NOMO-1 treated with dmso at 0.1 percent for 144 hours (cell line): ENCODE data around the gene ZBTB17.
"Not testable (repeated sequence)": the region's sequence is repeated elsewhere in the genome, so short reads cannot be mapped to it uniquely, and the experiment has no call there.

ENCODE experiments used
- DNase-seq: peaks from one replicate; lab custom pipeline; 2025; ENCODE audit not compliant: unreplicated experiment; lab: John Stamatoyannopoulos, UW

ZBTB17 gene

DNA sequence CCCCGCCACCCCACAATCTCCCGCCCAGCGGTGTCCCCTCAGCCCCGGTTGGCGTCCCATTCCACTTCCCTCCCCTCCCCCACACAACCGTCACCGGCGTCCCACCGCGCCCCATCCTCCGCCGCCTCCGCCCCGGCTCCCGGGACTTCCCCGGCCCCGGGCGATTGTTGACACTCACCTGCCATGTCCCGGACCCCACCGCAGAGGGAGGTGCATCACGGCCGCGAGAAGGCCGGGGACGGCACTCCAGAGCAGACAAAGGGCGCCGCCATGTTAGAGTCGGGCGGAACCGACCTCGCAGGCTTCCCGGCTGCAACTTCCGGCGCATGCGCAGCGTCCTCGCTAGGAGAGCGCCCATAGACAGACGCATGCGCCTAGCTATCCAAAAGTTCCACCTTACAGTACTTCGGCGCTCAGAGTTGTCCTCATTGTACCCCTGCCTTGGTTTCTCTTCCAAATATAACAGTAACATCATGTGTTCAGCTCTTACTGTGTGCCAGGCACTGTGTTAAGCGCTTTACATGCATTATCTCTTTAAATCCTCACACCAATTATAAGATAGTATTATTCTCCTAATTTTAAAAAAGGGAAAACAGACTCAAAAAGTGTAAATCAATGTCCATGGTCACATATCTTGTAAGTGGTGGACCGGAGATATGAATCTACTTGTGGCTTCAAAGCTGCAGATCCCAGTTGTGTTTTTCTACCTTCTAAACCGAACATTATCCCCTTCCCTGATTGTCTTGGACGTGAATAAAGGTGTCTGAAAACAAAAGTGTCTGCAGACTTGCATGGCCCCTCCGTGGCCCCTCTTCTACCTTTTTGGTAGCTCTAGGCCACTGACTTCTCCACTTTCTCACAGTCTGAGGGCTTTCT, at the start of gene ZBTB17:
ZBTB17 (minus strand) TSS at position 297 of the 876 bp plus-strand sequence. CDS start 27,606 bp downstream, outside the sequence.
- DNase-seq: peak; percentile 87

DNA sequence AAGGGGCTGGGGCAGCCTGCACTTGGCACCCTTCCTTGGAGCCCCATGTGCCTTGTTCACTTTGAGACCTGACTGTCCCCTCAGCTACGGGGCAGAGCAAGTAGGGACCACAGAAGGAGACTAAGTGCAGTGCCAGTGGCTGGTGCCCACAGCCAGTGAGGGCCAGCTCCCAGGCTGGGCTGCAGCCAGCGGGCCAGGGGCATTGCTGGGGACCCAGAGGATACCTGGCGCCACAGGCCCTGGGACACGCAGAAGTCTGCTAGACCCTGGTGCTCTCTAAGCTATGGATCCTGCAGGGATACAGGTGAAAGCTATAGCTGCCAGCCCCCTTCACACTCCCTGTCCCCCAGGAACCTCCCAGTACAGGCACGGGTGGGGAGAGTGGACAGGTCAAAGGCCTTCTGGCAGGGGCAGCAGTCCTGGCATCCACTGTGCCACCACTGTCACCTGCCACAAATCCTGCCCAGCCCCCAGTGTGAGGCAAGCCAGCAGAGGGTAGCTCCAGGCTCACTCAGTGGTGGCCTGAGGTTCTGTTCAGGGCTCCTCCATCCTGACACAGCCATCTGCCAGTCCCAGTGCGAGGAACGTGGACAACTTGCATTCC, 47.3 kb upstream of the ZBTB17 start:
- DNase-seq: no peak

DNA sequence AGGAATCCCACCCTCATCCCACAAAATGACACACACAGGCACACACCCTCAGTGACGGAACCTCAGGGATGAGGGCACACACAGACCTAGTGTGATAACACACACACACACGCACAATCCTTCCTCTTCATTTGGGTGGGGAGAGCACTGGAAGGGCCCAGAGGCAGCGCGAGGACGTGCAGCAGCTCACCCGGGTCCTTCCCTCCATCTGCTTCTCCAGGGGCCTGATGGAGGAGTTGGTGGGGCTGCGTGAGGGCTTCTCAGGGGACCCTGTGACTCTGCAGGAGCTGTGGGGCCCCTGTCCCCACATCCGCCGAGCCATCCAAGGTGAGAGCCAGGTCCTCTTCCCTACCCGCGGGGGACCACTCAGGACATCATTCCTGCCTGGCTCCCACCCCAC, 46.5 kb upstream of the ZBTB17 start:
- no peak for DNase-seq

DNA sequence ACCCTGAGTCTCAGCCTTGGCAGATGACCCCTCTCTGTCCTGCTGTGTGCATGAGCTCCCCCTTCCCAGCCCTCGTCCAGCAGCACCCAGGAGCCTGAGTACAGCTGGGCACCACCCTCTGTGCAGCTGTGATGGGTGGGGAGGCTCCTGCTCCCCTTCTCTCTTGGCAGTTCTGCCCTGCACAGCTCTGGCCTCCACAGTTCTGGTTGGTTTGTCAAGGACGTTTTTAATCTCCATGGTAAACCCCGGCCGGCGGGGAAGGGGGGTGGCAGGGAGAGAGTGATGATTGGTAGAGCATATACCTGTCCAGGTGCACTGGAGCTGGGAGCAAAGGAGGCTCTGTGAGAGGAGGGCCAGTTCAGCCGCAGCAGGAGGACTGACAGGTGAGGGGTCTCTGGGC, 45.8 kb upstream of the ZBTB17 start, which contains the start of gene CLCNKA:
CLCNKA (plus strand) TSS at position 356 of the 400 bp plus-strand sequence. CDS start 584 bp downstream, outside the sequence.
- DNase-seq: no peak

DNA sequence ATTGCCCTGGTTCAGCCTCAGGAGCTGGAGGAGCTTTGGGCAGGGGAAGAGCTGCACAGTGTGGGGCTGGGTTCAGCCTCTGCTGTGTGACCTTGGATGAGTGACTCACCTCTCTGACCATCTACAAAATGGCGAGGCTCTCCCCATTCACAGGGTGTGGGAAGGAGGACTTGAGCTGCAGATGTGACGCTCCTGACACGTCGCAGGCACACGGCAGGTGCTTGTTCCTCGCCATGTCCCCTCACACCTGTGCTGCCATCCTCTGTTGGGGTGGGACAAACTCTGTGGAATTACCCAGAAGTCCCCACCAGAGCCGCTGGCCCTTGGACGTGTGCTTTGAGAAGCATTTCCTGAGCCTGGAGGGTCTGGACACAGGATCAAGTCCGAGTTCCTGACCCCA, 45.0 kb upstream of the ZBTB17 start:
- DNase-seq: not testable (repeated sequence)

DNA sequence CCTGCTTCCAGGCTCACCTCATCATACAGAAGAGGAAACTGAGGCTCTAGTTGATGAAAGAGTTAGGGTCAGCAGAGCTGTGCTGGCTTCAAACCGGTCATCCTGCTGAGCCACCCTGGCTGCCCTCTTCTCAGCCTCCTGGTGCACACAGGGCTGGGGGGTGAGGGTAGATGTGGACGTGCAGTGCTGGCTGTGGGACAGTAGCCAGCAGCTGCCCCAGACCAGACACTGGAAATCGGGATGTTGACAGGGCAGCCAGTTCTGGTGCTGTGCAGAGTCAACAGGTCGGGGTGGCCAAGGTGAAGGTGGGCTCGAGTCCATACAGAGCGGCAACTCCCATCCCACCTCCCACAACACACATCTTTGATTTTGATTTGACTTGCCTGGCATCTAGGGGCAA, 44.4 kb upstream of the ZBTB17 start:
- DNase-seq: no peak

DNA sequence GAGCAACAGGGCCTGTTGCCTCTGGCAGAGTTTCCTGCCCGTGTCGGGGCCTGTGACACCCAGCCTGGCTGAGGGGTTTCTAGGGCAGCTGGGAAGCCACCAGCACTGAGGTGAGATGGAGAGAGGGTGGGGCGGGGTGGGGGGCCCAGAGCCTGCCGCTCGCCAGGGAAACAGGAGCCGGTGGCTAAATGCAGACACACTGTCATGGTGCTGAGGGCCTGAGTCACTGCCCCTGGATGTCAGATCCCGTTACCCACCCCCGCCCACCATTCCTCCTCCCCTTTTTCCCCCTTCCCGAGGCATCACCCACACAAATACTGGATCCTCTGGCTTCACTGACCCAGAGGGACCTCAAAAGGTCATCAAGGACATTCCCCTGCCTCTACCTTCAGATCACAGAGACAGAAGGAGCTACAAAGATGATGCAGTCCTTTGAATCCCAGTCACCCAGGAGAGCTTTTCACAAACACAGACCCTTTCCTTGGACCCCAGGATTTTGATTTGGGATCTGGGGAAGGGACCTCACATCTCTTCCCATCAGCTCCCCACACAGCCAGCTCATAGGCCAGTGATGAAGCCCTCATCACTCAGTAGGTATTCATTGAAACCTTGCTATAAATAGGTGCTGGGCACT, 43.9 kb upstream of the ZBTB17 start:
- DNase-seq: no peak

DNA sequence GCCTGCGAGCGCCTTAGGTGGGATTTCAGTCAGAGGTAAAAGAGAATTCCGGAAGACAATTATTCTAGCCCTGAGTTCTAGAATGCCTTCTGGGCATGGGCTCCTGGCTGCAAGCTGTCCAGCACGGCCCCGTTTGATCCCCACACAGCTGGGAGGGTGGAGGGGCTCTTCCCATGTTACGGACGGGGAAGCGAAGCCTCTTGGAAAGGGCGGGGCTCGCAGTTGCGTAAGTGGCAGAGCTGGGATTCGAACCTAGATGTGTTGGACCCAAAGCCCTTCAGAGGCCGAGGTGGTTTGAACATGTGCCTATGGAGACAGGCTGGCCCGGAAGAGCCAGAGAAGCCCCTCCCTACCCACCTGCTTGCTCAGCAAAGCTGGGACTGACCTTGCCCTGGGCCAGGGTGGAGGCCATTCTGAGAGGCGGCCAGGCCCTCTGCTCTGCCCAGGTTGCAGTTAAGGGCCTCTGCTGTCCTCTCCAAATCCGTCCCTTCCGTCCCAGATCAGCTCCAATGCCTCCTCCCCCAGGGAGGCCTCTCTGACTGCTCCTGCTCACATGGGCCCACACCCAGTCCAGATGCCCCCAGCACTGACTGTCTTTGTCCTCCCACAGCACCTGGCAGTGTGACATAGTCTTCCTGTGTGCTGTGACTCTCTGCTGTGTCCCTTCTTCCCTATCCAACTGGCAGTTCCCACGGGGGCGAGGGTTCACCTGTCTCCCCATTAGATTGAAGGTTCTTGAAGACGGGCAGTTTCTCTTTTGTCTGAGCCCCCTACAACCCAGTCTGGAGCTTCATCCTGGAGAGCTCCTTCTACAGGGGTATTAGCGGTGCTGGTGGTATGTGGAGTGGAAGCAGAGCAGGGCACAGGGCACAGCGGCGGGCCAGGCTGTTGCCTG, 43.1 kb upstream of the ZBTB17 start:
- no peak for DNase-seq

DNA sequence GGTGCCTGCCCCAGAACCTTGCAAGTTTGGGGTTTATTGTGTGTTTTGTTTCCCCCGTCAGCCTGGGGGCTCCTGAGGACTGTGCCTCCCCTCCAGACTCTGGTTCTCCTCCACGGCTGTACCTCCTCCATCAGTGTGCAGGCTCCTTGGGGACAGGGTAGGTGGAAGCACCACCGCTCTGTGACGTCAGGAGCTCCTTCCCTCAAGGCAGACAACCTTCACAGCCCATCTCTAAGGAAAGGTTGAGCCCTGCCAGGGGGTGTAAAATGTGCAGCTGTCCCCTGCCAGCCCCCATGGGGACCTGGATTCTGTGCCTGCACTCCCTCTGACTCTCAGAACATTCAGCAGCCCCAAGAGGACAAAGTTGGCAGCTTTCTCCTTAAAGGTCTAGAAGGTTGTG, 42.4 kb upstream of the ZBTB17 start:
- no peak for DNase-seq

DNA sequence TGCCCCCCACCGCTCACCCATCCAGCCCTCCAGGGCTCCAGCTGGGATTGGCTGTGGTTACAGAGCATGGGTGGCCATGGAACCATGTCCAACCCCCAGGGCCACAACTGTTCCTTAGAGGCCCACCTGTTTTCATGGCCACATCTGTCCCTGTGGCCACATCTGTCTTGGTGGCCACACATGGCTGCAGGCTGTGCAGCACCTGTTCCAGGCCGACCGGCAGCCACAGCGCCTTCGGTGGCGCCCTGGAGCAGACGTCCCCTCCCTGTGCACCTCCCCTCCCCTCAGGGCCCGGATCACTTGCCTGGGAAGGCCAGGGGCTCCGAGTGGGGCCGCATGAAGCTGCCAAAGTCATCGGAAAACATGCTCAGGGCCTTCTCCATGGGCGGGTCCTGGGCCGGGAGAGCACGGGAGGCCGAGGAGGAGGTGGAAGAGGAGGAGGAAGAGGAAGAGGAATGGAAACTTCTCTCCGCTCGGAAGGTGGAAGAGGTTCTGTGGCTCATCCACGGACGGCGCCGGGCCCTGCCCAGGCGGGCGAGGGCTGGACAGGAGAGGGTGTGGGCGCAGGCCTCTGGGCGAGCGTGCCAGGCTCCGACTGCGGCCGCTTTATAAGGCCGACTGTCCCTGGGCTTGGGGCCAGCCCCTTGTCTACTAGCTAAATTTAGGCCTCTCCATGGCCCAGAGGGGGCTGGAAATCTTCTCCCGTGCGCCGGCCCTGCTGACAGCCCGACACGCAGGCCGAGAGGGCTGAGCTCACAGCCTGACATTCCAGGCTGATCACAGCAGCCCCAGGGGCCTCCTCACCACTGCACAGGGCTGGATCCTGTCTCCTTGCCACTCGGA, 41.8 kb upstream of the ZBTB17 start, which contains the start of gene HSPB7:
HSPB7 (minus strand) TSS at position 583 of the 843 bp plus-strand sequence; CDS start at position 503, 80 bp downstream.
- no peak for DNase-seq

DNA sequence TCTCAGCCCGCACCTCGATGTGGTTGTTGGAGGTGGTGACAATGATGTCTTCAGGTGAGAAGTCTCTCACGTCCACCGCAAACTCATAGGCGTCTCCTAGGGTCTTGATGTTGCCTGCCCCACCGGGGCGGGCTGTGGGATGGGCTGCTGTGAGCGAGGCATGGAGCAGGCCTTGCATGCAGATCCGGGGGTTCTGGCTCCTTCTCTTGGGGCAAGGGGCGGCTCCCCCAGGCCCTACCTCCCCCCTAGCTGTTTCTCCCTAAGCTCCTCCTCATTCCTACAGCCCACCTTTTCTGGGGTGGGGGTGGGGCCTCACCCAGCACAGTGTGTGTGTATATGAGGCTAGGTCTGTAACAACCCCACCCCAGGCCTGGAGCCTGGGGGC, 41.2 kb upstream of the ZBTB17 start:
- DNase-seq: no peak

DNA sequence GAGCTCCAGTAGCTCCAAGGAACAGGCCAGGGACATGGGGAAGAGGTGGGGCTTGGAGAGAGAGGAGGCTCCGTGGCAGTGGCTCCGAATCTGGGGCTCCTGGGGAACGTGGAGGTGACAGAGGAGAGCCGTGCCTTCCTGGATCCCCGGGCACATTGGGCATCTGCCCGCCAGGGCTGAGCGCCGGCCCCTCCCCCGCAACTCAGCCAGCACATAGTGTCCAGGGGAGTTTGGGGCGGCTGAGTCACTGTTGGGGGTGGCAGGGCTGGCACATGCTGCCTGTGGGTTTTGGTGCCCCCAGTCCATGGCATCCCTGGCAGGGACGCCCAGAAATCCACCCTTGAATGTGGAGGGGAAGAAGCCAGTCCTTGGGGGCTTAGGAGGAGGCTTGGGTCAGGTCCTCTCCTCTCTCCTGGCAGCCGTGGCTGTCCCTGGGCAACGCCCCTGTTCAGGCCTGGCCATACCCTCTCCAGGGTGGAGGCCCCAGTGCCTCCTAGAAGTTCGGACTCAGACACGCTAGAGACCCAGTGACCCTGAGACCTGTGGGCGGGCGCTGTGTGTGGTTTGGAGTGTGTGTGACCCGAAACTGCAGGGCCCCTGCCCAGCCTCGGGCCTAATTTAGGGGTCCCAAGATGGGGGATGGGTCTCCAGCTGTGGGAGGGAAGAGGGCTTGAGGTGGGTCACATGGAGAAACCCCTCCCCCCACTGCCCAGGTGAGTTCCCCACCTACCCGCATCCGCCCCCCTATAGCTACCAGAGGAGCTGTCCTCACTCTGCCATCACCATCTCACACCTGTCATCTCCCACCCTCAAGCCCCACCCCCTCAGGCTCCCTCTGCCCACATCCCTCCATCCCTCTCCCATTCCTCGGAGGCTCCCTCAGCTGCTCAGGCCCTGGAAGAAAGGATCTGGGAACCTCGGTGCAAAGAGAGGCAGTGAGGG, 40.3 kb upstream of the ZBTB17 start:
- no peak for DNase-seq

DNA sequence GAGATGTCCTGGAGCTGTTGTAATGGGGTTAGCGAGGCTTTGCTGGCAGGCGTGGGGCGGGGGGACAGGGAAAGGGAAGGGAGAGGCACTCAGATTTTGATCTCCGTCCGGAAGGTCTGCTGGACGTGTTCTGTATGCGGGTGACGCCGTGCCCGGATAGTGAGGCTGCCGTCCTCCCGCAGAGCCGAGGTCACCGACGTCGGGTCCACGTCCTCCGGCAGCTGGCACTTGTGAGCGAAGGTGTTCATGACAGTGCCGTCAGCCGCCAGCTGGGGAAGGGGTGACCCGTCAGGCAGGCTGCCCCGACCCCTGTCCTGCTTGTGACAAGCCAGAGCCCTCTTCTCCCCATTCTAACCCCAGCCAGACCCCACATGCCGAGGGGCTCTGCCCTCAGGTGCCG, 39.6 kb upstream of the ZBTB17 start:
- no peak for DNase-seq

DNA sequence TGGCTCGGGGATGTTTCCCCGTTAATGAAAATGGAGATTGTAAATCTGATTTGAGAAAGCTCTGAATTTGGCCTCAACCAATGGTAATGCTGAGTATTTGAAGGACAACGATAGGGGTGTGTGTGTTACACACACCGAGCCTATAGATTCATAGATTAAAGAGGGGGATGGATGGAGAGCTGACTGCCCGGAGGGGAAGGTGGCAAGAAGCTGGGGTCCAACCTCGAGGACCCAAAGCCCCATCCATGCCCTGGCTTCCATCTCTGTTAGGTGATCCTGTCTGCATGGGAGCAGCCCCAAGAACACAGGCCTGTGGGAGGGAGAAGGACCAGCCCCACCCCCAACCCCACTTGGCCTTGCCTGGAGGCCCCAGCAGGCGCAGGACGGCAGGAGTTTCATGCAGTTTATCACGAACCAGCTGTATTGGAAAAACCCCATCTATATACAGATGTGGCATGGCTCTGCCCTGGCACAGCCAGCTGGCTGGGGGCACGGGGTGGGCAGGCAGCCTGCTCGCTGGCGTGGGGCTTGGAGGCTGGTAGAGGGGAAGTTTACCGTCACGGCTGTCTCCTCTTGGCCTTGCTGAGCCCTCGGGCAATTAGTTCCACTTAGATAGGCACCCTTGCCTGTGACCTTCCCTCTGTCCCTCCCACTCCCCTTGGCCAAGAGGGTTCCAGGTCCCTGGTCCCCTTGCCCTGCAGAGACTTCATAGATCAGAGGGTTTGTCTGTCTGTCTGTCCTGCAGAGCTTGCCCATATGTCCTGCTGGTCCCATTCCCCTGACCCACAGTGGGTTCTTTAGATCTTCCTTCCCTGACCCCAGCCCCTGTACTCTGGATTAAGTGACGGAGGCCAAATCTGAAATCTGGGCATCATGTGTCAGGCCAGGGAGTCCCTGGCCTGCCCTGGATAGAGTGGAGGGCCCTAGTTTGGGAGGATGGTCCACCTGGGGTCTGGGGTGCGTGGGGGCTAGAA, 38.9 kb upstream of the ZBTB17 start:
- peak; percentile 9 for DNase-seq

DNA sequence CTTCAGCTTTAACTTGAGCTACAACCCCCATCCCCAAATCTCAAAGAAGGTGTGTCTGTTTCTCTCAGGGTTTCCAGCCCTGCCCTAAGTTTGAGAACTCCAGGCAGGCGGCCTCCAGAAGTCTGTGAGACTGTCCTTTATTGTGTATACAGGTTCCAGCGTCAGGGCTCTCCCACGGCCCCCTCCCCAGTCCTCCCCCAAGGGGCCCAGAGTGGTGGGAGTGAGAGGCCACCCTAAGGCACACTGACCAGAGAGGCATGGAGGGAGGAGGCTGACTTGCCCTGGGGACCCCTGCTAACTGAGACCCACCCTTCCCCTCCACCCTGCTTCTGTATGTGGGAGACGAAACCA, 38.0 kb upstream of the ZBTB17 start:
- DNase-seq: no peak

DNA sequence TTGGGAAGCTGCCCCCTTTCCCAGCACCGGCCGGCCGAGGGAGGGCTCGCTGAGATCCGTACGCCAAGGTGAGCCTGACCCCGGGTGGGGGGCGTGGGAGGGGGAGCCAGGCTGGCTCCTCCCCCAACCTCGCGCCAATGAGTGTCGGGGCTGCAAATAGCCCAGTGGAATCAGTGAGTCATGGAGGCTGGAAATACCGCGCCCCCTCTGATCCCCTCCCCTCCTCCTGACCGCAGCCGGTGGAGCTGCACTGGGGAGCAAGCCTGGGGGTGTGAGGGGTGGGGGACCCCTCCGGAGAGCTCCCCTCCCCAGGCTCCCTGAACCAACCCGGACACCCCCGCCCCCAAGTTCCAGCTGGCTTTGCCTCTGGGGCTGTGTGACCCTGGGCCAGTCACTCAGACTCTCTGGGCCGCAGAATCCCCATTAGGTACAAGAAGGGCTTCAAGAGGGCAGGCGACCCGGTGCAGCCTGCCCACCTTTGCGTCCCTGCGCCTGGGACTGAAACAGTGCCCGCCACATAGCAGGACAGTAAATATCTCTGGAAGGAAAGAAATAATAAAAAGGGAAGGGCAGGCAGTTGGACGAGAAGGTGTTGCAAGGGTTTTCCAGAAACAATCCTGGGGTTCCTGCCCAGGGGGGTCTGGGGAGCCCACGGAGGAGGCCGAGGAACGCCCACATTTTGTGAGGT, 37.5 kb upstream of the ZBTB17 start:
- DNase-seq: peak; percentile 40

DNA sequence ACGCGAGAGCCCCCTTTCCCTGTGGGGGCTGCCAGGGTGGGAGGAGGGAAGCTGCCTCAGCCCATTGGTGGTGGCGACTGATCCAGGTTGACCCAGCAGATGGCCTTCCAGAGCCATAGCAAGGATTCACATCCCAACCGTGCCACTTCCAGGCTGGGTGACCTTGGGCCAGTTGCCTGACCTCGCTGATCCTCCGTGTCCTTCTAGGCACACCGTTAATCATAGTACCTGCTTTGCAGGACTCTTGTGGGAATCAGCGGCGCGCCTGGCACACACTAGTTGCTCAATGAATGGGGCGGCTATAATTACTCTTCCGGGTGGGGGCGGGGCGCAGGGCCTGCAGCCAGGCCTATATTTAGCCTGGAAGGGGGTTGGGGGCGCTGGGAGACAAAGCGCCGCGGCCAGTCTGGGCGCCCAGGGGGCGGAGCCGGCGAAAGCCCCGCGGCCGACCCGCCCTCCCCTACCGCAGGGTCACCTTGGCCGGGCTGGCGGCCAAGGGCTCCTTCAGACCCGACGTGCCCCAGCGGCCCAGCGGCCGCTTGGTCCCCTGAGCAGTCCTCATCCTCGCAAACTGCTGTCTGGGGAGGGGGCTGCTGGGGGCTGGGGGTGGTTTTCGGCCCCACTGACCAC, 36.8 kb upstream of the ZBTB17 start:
- peak; percentile 56 for DNase-seq
